Omental fat pad (tissue), 4 donors: ENCODE measurements around the gene IL21R. TPM values are rescaled to one million over a fixed set of nuclear protein-coding genes. Genes with fewer than 3 reads are reported as not detected.

Experiments used
- ATAC-seq: fragments of 150-250 bp; one replicate; pipeline ENCODE4 v1.9.1; 2016; ENCODE audit warnings: mild to moderate bottlenecking, moderate library complexity; ENCODE audit not compliant: low FRiP score
- DNase-seq: peaks from one replicate; pipeline ENCODE4 v3.0.0-alpha.2; 2019; ENCODE audit warnings: low spot score
- total RNA-seq, 4 donors: library from RNA; depleted of rRNA; stranded (reverse); fragments of >200 nt; gene quantifications; one replicate each; pipeline ENCODE4 v1.1.0, GENCODE V29; 2016
- TF ChIP-seq, protein P1 (sequence below), 3 donors: fragments of 450-650 bp; IDR thresholded peaks; one replicate each; pipeline ENCODE4 v1.5.1; 2016 to 2017; ENCODE audit warnings: antibody characterized with exemption in 3 of 3, mild to moderate bottlenecking in 3 of 3, moderate library complexity in 2 of 3

Gene IL21R
- total RNA-seq, 4 donors from 2014 or later = 0.19 to 1.3 (median 0.25) TPM; not detected in 1

DNA sequence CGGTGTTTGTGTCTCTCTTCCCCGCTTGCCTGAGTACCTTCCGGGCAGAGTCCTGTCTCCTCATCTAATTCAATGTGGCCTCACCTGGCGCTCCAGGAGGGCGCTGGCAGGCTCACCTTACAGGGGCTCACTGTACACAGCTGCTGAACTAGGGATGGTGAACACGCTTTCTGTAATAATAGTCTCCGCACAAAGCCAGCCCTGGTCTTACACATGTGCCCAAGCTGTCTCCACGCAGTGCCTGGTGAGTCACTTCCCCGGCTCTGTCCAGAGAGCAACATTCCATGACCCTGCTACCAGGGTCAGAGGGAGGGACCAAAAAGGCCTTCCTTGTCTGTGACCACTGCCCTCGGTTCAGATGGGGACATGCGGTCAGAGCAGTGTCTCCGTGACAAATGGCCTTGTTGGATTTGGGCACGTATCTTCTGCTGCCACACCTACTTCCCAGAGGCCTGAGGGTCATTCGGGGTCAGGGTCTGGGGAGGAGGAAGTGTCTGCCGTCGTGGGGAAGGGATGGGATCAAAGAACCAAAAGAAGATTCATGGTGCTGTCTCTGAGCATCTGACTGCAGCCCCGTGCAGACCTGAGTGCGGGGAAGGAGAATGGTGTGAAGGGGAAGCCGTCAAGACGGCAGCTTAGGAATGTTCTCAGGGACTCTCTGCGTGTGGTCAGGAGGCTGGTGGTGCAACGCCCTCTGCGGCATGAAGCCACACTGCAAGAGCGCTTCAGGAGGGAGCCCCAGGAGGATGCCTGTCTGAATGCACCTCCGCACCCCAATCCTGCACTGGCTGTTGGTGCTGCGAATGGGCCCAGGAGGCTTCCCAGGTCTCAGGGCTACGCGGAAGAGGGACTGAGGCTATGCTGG is 68.8 kb downstream of the IL21R start:
- TF ChIP-seq, protein P1, sequence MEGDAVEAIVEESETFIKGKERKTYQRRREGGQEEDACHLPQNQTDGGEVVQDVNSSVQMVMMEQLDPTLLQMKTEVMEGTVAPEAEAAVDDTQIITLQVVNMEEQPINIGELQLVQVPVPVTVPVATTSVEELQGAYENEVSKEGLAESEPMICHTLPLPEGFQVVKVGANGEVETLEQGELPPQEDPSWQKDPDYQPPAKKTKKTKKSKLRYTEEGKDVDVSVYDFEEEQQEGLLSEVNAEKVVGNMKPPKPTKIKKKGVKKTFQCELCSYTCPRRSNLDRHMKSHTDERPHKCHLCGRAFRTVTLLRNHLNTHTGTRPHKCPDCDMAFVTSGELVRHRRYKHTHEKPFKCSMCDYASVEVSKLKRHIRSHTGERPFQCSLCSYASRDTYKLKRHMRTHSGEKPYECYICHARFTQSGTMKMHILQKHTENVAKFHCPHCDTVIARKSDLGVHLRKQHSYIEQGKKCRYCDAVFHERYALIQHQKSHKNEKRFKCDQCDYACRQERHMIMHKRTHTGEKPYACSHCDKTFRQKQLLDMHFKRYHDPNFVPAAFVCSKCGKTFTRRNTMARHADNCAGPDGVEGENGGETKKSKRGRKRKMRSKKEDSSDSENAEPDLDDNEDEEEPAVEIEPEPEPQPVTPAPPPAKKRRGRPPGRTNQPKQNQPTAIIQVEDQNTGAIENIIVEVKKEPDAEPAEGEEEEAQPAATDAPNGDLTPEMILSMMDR (IDR thresholded peaks at IDR 0.05) = no peak
- DNase-seq (no peak), ATAC-seq (peak; percentile 59)

DNA sequence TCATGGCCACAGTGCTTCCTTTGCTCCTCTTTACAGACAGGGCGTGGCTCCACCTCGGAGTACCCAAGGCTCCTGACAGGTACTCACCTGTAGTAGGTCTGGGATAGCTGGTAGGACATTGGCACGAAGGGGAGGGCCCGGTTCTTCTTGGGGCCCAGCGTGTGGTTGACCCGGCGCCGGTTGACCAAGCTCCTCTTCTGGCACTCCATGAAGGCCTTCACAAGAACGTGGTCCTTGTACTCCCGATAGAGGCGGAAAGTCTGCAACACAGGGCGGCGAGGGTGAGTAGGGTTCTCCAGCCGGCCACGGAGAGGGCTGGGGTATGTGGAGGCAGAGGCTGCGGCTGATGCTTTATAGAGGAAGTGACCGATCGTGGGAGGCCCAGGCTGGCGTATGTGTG is 69.7 kb downstream of the IL21R start:
- DNase-seq (no peak), ATAC-seq (no peak)
- TF ChIP-seq, protein P1 (IDR thresholded peaks at IDR 0.05) = no peak

DNA sequence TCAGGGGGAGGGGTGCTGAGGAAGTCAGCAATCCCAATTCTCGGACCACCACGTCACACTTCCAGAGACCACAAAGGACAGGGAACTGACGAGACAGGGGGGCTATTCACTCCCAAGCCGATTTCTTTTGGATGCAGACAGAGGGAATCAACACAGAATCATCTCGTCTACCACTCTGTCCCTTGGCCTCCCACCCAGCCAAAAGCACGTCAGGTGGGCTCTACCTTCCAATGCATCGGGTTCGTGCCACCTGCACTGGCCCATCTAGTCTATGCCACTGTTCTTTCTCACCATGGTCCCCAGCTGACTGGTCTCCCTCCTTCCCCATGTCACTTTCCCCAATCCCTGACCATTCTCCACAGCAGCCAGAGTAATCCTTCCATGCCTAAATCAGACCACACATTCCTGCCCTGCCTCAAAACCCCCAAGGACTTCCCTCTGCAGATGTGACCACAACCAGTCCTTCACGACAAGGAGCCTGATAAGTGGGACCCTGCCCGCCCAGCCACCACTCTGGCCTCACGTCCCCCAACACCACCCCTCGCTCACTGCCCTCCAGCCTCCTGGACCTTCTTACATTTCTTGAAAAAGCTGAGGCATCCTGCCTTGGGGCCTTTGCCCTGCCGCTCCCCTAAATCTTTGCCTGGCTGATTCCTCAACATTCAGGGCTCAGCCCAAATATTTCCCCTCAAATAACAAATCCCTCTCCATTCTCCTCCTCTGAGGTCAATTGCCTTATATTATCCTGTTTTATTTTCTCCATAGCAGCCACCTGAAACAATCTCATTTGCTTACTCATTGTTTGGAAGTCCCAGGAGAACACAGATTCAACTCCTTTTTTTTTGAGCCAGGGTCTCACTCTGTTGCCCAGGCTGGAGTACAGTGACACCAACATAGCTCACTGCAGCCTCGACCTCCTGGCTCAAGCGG is 70.4 kb downstream of the IL21R start:
- DNase-seq = no peak
- ATAC-seq = no peak
- TF ChIP-seq, protein P1 (IDR thresholded peaks at IDR 0.05) = no peak

DNA sequence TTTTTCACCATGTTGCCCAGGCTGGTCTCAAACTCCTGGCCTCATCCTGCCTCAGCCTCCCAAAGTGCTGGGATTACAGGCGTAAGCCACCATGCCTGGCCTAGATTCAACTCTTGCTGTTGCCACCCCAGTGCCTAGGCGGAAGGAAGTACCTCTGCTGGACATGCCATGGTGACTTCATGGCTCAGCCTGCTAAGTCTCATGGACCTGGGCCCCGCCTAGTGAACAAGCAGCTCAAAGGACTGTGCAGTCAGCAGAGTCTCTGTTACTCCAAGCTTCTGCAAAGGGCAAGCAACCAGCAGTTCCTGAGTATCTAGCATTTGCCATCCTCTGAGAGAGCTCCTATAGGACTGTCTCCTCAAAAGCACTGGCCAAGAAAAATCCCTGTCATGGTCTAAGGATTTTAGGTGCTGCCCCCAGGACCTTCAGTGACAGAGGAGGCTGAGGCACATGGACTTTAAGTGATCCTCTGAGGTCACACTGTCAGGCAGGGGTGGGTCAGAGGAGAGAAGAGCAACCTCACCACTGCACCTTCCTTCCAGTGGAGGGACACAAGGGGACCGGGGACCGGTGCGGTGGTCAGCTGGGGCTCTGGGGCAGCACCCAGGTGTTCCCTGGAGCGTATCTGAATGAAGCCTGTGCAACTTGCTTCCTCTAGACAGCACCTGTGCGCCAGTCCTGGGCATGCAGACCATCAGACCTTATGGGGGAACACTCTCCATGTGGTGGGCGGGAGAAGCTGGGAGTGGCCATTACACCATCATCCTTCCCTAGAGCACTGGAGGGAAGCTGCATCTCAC is 71.3 kb downstream of the IL21R start:
- ATAC-seq (no peak), DNase-seq (no peak)
- TF ChIP-seq, protein P1 (IDR thresholded peaks at IDR 0.05) = no peak

DNA sequence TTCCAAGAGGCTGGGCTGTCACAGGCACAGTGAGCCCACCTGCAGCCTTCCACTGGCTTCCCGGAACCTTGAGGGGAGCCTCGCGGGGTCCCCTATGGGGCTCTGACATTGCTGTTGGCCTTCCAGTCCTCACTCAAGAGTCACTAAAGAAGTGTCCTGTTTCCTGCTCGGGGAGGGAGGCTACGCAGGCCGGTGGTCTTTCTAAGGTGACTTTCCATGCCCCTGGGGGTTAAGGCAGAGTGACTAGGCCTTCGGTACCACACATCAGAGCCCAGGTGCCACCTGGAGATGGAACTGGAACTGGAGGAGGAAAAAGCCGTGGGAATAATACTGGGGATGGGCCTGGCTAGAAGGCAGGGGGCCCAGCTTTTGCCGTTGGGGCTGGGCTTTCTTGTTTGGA is 72.1 kb downstream of the IL21R start:
- TF ChIP-seq, protein P1 (IDR thresholded peaks at IDR 0.05) = no peak
- no peak for DNase-seq
- no peak for ATAC-seq

DNA sequence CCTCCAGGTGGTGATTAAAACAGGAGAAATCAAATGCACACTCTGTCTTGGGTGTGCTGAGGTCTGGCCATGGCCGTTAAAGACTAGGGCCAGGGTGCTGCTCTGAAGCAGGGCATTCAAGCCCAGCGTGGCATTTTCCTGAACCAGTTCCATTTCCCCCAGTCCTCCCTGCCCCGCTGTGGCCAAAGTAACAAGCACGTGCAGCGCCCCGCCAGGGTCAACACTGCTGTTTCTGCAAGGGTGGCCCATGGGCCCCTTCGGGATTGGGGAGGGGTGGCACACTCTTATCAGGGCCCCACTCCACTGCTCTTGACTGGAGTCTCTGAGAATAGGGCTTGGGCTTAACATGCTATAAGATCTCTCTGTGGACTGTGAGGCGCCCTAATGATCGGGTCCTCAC is 72.9 kb downstream of the IL21R start:
- no peak for DNase-seq
- TF ChIP-seq, protein P1 (IDR thresholded peaks at IDR 0.05) = no peak
- ATAC-seq = no peak
